ENCODE measurements around the gene SPDYE3. TPM values are rescaled to one million over a fixed set of nuclear protein-coding genes. Genes with fewer than 3 reads are reported as not detected.
"Not testable (repeated sequence)": the region's sequence is repeated elsewhere in the genome, so short reads cannot be mapped to it uniquely, and the experiment has no call there.

SPDYE3 gene
- total and polyA plus RNA-seq, 2 of the 13 experiments (the other 11 are each of a cell fraction or from before 2014, with no cell fraction given): not detected

GRCh38 chr7:100345288-100345672, 37.8 kb downstream of the SPDYE3 start:
- H3K4me2 ChIP-seq (ENCODE audit: low read depth, low read length); H3K9me3 ChIP-seq (ENCODE audit: low read length); H3K4me3 ChIP-seq (replicated peaks in 1 of 3; ENCODE audit: insufficient read depth in 1 of 3, low read depth in 2 of 3, low read length in 3 of 3); H3K9ac ChIP-seq (ENCODE audit: insufficient read depth, low read depth, low read length); FAIRE-seq; in situ Hi-C loops (cut with HindIII; ENCODE audit: extremely low pct_ligation_motif_present, low pct_unique_long_range_greater_than_20kb); H3K27me3 ChIP-seq (ENCODE audit: control insufficient read depth in 1 of 2, insufficient read depth in 2 of 2, low read length in 2 of 2); H2AFZ ChIP-seq (ENCODE audit: low read length); H4K20me1 ChIP-seq (ENCODE audit: insufficient read depth, low read length); H3K27ac ChIP-seq (ENCODE audit: extremely low read length, insufficient read depth, low read length); H3K79me2 ChIP-seq (ENCODE audit: insufficient read depth, low read length): not testable (repeated sequence)
- intact Hi-C loops (cut with micrococcal nuclease; ENCODE audit: unreplicated experiment): loop anchor here (10.0 kb wide), 1 partner anchor 100 kb away; no protein-coding TSS in a partner anchor
- Histone ChIP-seq H3K4me1 (ENCODE audit: insufficient read depth, low read length) (peaks cover 11% of the 10 kb centered on the region), H3K36me3 (replicated peaks in 1 of 2; ENCODE audit: control insufficient read depth in 1 of 2, insufficient read depth in 2 of 2, low read length in 2 of 2) (peaks cover 23 to 57% of the 10 kb centered on the region in 2 experiments)
- WGBS (ENCODE audit: low lambda C conversion rate): 0% methylated on average over 2 of the region's 5 CpGs
- ChIA-PET CTCF (ENCODE audit: low intra/inter-chr PET ratio, low total read pairs) (interaction anchor here (1.5 to 1.7 kb wide), 2 partner anchors 156 to 212 kb away, joined by 5 to 6 read pairs; no protein-coding TSS in a partner anchor), POLR2A (interaction anchor here (1.4 kb wide), 1 partner anchor 98 kb away, joined by 3 read pairs; no protein-coding TSS in a partner anchor)
- BruUV-seq (replicated peaks): TSS peak; percentile 70
- DNase-seq (ENCODE audit: low spot score) (peak; percentile 52), ATAC-seq (peak; percentile 69)
- TF ChIP-seq HMGXB4 (CRISPR knock-in tag; IDR thresholded peaks at IDR 0.05; ENCODE audit: borderline replicate concordance in 1 of 2, low read depth in 1 of 2) (0 out of 4 replicates have a peak, but pooled peaks of 1 of the 2 experiments have one; percentile 26), THAP11 (CRISPR knock-in tag; IDR thresholded peaks at IDR 0.05) (0 out of 2 replicates have a peak, but pooled peaks have one; percentile 15), SMC3 (IDR thresholded peaks at IDR 0.05; ENCODE audit: low read length) (peak; percentile 31; the same call in 1 of the 2 replicates), KDM2A (CRISPR knock-in tag; IDR thresholded peaks at IDR 0.05; ENCODE audit: borderline replicate concordance, low read depth) (0 out of 2 replicates have a peak, but pooled peaks have one; percentile 49), RAD21 (CRISPR knock-in tag; IDR thresholded peaks at IDR 0.05) (0 out of 2 replicates have a peak, but pooled peaks have one; percentile 28), KAT8 (CRISPR knock-in tag; IDR thresholded peaks at IDR 0.05) (0 out of 2 replicates have a peak, but pooled peaks have one; percentile 16), STAG1 (CRISPR knock-in tag; IDR thresholded peaks at IDR 0.05) (peak; percentile 70), FOSL2 (CRISPR knock-in tag; IDR thresholded peaks at IDR 0.05) (0 out of 2 replicates have a peak, but pooled peaks have one; percentile 8)
- TF ChIP-seq, protein P1, sequence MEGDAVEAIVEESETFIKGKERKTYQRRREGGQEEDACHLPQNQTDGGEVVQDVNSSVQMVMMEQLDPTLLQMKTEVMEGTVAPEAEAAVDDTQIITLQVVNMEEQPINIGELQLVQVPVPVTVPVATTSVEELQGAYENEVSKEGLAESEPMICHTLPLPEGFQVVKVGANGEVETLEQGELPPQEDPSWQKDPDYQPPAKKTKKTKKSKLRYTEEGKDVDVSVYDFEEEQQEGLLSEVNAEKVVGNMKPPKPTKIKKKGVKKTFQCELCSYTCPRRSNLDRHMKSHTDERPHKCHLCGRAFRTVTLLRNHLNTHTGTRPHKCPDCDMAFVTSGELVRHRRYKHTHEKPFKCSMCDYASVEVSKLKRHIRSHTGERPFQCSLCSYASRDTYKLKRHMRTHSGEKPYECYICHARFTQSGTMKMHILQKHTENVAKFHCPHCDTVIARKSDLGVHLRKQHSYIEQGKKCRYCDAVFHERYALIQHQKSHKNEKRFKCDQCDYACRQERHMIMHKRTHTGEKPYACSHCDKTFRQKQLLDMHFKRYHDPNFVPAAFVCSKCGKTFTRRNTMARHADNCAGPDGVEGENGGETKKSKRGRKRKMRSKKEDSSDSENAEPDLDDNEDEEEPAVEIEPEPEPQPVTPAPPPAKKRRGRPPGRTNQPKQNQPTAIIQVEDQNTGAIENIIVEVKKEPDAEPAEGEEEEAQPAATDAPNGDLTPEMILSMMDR (CRISPR knock-in tag; IDR thresholded peaks at IDR 0.05): peak; percentile 61

Data from HepG2 (cell line).